Measurements from ENCODE around the gene MYOD1. TPM values are rescaled to one million over a fixed set of nuclear protein-coding genes. Genes with fewer than 3 reads are reported as not detected.

Gene MYOD1
- total RNA-seq, 2 experiments from 2014 or later, result not detected

DNA sequence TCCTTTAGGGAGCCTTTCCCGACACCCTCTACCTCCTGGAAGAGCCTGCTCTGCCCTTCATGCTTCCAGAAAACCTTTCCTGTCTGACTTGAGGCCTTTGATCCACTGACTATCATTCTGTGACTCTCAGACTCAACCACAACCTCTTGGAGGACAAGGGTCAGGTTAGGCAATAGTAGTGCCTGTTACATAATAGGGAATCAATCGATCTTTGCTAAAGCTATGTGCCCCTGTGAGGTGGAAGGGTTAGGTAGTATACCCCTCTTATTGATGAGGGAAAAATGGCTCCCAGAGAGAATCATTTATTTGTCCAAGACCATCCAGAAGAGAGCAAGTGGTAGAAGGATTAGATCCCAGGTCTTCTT lies 31.4 kb downstream of the MYOD1 start:
- TF ChIP-seq EZH2phosphoT487 (IDR thresholded peaks at IDR 0.05; ENCODE audit: borderline replicate concordance, low read depth, low read length), result no peak
- TF ChIP-seq, protein P1, sequence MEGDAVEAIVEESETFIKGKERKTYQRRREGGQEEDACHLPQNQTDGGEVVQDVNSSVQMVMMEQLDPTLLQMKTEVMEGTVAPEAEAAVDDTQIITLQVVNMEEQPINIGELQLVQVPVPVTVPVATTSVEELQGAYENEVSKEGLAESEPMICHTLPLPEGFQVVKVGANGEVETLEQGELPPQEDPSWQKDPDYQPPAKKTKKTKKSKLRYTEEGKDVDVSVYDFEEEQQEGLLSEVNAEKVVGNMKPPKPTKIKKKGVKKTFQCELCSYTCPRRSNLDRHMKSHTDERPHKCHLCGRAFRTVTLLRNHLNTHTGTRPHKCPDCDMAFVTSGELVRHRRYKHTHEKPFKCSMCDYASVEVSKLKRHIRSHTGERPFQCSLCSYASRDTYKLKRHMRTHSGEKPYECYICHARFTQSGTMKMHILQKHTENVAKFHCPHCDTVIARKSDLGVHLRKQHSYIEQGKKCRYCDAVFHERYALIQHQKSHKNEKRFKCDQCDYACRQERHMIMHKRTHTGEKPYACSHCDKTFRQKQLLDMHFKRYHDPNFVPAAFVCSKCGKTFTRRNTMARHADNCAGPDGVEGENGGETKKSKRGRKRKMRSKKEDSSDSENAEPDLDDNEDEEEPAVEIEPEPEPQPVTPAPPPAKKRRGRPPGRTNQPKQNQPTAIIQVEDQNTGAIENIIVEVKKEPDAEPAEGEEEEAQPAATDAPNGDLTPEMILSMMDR (conservative IDR thresholded peaks at IDR 0.05; ENCODE audit: low read length), result no peak
- POLR2A ChIA-PET, result no interaction called here

DNA sequence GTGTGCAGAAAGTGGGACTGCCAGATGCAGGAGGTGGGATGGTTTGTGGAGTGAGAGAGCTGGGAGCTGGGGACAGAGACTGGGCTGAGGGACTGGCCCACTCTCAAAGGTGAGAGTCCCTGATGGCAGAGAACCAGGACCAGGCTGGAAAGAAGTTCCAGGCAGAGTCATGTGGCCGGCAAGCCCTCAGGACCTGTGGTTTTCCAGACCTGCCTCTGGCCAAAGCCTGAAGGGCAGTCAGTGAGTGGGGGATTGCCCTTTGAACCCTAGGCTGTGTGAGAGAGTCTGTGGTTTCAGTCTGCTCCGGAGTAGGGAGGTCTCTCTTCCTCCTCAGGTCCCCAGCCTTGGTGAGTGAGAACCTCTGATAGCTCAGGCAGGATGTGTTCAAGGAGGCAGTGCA lies 32.2 kb downstream of the MYOD1 start:
- H3K36me3 ChIP-seq (ENCODE audit: insufficient read depth, low read length), result no peaks in the 10 kb centered on the region
- ChIA-PET CTCF (ENCODE audit: unreplicated experiment) (no interaction called here), POLR2A (no interaction called here)
- no TSS peak for BruUV-seq (replicated peaks)
- H3K27ac ChIP-seq (ENCODE audit: low read depth, low read length, poor library complexity, severe bottlenecking), result no peak overlapping the region
- no peaks in the 10 kb centered on the region for H3K9me2 ChIP-seq (ENCODE audit: insufficient read depth, low read length)
- no peaks in the 10 kb centered on the region for H3K9me3 ChIP-seq (ENCODE audit: low read length)
- no peaks in the 10 kb centered on the region for H3K79me2 ChIP-seq (ENCODE audit: insufficient read depth, low read depth, low read length)
- no peak overlapping the region for H2AFZ ChIP-seq (ENCODE audit: low read length)
- no peaks in the 10 kb centered on the region for H3K4me1 ChIP-seq (ENCODE audit: insufficient read depth, low read length, poor library complexity, severe bottlenecking)
- H4K20me1 ChIP-seq (ENCODE audit: insufficient read depth, low read length), result no peaks in the 10 kb centered on the region
- no peak overlapping the region for H3K4me3 ChIP-seq (ENCODE audit: low read depth, low read length, poor library complexity, severe bottlenecking)
- TF ChIP-seq, protein P1 (conservative IDR thresholded peaks at IDR 0.05; ENCODE audit: low read length), result no peak
- no peak for TF ChIP-seq EZH2phosphoT487 (IDR thresholded peaks at IDR 0.05; ENCODE audit: borderline replicate concordance, low read depth, low read length)
- intact Hi-C loops (cut with micrococcal nuclease; ENCODE audit: unreplicated experiment), result no loop called here
- DNase-seq (ENCODE audit: low spot score), result no peak
- no peak overlapping the region for H3K4me2 ChIP-seq (ENCODE audit: low read length)

More for the DNA sequence above, 31.4 kb downstream of the MYOD1 start:
- intact Hi-C loops (cut with micrococcal nuclease; ENCODE audit: unreplicated experiment), result no loop called here
- Histone ChIP-seq H3K79me2 (ENCODE audit: insufficient read depth, low read depth, low read length) (no peaks in the 10 kb centered on the region), H3K36me3 (ENCODE audit: insufficient read depth, low read length) (no peaks in the 10 kb centered on the region), H2AFZ (ENCODE audit: low read length) (no peak overlapping the region), H3K9me3 (ENCODE audit: low read length) (no peaks in the 10 kb centered on the region), H3K27ac (ENCODE audit: low read depth, low read length, poor library complexity, severe bottlenecking) (no peak overlapping the region), H4K20me1 (ENCODE audit: insufficient read depth, low read length) (no peaks in the 10 kb centered on the region), H3K9me2 (ENCODE audit: insufficient read depth, low read length) (no peaks in the 10 kb centered on the region), H3K4me2 (ENCODE audit: low read length) (no peak overlapping the region), H3K4me3 (ENCODE audit: low read depth, low read length, poor library complexity, severe bottlenecking) (no peak overlapping the region), H3K4me1 (ENCODE audit: insufficient read depth, low read length, poor library complexity, severe bottlenecking) (no peaks in the 10 kb centered on the region)
- BruUV-seq (replicated peaks), result no TSS peak
- DNase-seq (ENCODE audit: low spot score), result no peak
- CTCF ChIA-PET (ENCODE audit: unreplicated experiment), result no interaction called here

DNA sequence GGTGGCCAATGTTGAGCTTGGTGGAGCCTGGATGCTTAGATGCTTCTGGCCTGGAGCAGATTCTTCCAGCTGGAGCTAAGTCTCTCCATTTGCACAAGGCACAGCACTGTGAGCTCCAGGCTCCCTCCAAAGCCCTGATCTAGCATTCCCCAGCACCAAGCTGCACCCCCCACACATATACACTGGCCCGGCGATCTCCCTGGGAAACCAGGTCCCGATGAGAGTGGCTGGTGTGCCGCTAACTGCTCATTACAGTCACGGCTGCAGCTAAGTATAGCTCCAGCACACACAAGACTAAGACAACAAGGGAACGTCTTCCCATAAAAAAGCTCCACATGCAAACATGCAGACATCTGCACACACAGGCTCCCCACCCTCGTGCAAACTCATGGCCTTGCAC lies 32.8 kb downstream of the MYOD1 start:
- no peaks in the 10 kb centered on the region for H3K79me2 ChIP-seq (ENCODE audit: insufficient read depth, low read depth, low read length)
- TF ChIP-seq EZH2phosphoT487 (IDR thresholded peaks at IDR 0.05; ENCODE audit: borderline replicate concordance, low read depth, low read length), result no peak
- TF ChIP-seq, protein P1 (conservative IDR thresholded peaks at IDR 0.05; ENCODE audit: low read length), result no peak
- H4K20me1 ChIP-seq (ENCODE audit: insufficient read depth, low read length), result no peaks in the 10 kb centered on the region
- no peaks in the 10 kb centered on the region for H3K9me3 ChIP-seq (ENCODE audit: low read length)
- H2AFZ ChIP-seq (ENCODE audit: low read length), result no peak overlapping the region
- DNase-seq (ENCODE audit: low spot score), result no peak
- no TSS peak for BruUV-seq (replicated peaks)
- no peaks in the 10 kb centered on the region for H3K9me2 ChIP-seq (ENCODE audit: insufficient read depth, low read length)
- H3K4me2 ChIP-seq (ENCODE audit: low read length), result no peak overlapping the region
- intact Hi-C loops (cut with micrococcal nuclease; ENCODE audit: unreplicated experiment), result no loop called here
- H3K4me3 ChIP-seq (ENCODE audit: low read depth, low read length, poor library complexity, severe bottlenecking), result no peak overlapping the region
- H3K36me3 ChIP-seq (ENCODE audit: insufficient read depth, low read length), result no peaks in the 10 kb centered on the region
- no peaks in the 10 kb centered on the region for H3K4me1 ChIP-seq (ENCODE audit: insufficient read depth, low read length, poor library complexity, severe bottlenecking)
- ChIA-PET POLR2A (no interaction called here), CTCF (ENCODE audit: unreplicated experiment) (no interaction called here)
- no peak overlapping the region for H3K27ac ChIP-seq (ENCODE audit: low read depth, low read length, poor library complexity, severe bottlenecking)
